CD14-positive monocyte (primary cell): ENCODE data around the gene SPHKAP. TPM values are rescaled to one million over a fixed set of nuclear protein-coding genes. Genes with fewer than 3 reads are reported as not detected.

ENCODE experiments used
- DNase-seq, 3 donors: peaks; one replicate each; pipeline ENCODE4 v3.0.0-alpha.2; 2011 to 2022
- H2AFZ ChIP-seq: 2 replicates; pipeline ENCODE4 v1.6.0; 2012; ENCODE audit warnings: mild to moderate bottlenecking, low read depth, low read length, inconsistent platforms; ENCODE audit not compliant: insufficient read depth, poor library complexity, severe bottlenecking
- H3K27ac ChIP-seq, 2 donors: 1 replicate in 1 of 2; 2 replicates in 1 of 2; pipeline ENCODE4 v1.5.1; 2012 to 2013; ENCODE audit warnings: low read length in 2 of 2, control low read depth in 1 of 2, inconsistent platforms in 1 of 2, low read depth in 1 of 2, mild to moderate bottlenecking in 1 of 2
- H3K27me3 ChIP-seq, 2 donors: one replicate each; pipeline versions ENCODE4 v1.6.0 to v1.6.1; 2011 to 2013; ENCODE audit warnings: low read length in 2 of 2; ENCODE audit not compliant: control insufficient read depth in 2 of 2, insufficient read depth in 2 of 2
- H3K36me3 ChIP-seq, 2 donors: replicated peaks in 1 of 2; 1 replicate in 1 of 2; 2 replicates in 1 of 2; pipeline versions ENCODE4 v1.5.1 to v1.6.1; 2012 to 2013; ENCODE audit warnings: low read length in 2 of 2, control low read depth in 1 of 2, inconsistent platforms in 1 of 2, mild to moderate bottlenecking in 1 of 2; ENCODE audit not compliant: insufficient read depth in 2 of 2, control insufficient read depth in 1 of 2
- H3K4me1 ChIP-seq, 2 donors: 1 replicate in 1 of 2; 2 replicates in 1 of 2; pipeline versions ENCODE4 v1.5.1 to v1.6.1; 2012 to 2013; ENCODE audit warnings: low read length in 2 of 2, control low read depth in 1 of 2, inconsistent platforms in 1 of 2, mild to moderate bottlenecking in 1 of 2, moderate library complexity in 1 of 2; ENCODE audit not compliant: insufficient read depth in 2 of 2, control insufficient read depth in 1 of 2
- H3K4me2 ChIP-seq: replicated peaks from 2 replicates; pipeline ENCODE3; 2012; ENCODE audit warnings: low read length, moderate library complexity, mild to moderate bottlenecking; ENCODE audit not compliant: poor library complexity, severe bottlenecking; ENCODE audit errors: extremely low read depth
- H3K4me3 ChIP-seq, 3 experiments: fragments of 200-600 bp in 1 of 3; sonication (generic) in 1 of 3; replicated peaks in 1 of 3; 1 replicate in 2 of 3; 2 replicates in 1 of 3; pipeline ENCODE4 v1.5.1; 2011 to 2013; ENCODE audit warnings: low read length in 3 of 3, mild to moderate bottlenecking in 3 of 3, control low read depth in 2 of 3, low read depth in 2 of 3, inconsistent platforms in 1 of 3, moderate library complexity in 1 of 3
- H3K79me2 ChIP-seq: 2 replicates; pipeline ENCODE4 v1.6.0; 2012; ENCODE audit warnings: mild to moderate bottlenecking, control low read depth, inconsistent platforms, low read length, moderate library complexity; ENCODE audit not compliant: insufficient read depth
- H3K9ac ChIP-seq: 2 replicates; pipeline ENCODE4 v1.6.0; 2017; ENCODE audit warnings: low read length, mild to moderate bottlenecking; ENCODE audit not compliant: insufficient read depth, poor library complexity, severe bottlenecking
- H3K9me3 ChIP-seq, 2 donors: replicated peaks in 1 of 2; 1 replicate in 1 of 2; 2 replicates in 1 of 2; pipeline versions ENCODE4 v1.5.1 to v1.6.1; 2012 to 2013; ENCODE audit warnings: low read length in 2 of 2, control low read depth in 1 of 2; ENCODE audit not compliant: control insufficient read depth in 1 of 2, insufficient read depth in 1 of 2
- H4K20me1 ChIP-seq: 2 replicates; pipeline ENCODE4 v1.6.0; 2012; ENCODE audit warnings: mild to moderate bottlenecking, low read length, control low read depth, moderate library complexity; ENCODE audit not compliant: insufficient read depth
- H3K27ac Mint-ChIP-seq, 7 donors: one replicate each; pipeline ENCODE4 v1.8.0; 2020; ENCODE audit warnings: mild to moderate bottlenecking in 7 of 7, mixed read lengths in 7 of 7, moderate library complexity in 6 of 7, inconsistent platforms in 2 of 7
- H3K27me3 Mint-ChIP-seq, 3 donors: one replicate each; pipeline ENCODE4 v1.8.0; 2021 to 2022; ENCODE audit warnings: low read depth in 3 of 3, mild to moderate bottlenecking in 3 of 3, mixed read lengths in 3 of 3, moderate library complexity in 3 of 3, inconsistent platforms in 1 of 3
- H3K36me3 Mint-ChIP-seq, 2 donors: one replicate each; pipeline ENCODE4 v1.8.0; 2020; ENCODE audit warnings: mixed read lengths in 2 of 2, inconsistent platforms in 1 of 2, mild to moderate bottlenecking in 1 of 2
- H3K4me1 Mint-ChIP-seq: one replicate; pipeline ENCODE4 v1.8.0; 2020; ENCODE audit warnings: mild to moderate bottlenecking, mixed read lengths
- H3K4me3 Mint-ChIP-seq, 2 donors: one replicate each; pipeline ENCODE4 v1.8.0; 2020; ENCODE audit warnings: mild to moderate bottlenecking in 2 of 2, mixed read lengths in 2 of 2, moderate library complexity in 1 of 2
- H3K9me3 Mint-ChIP-seq, 7 donors: one replicate each; pipeline ENCODE4 v1.8.0; 2020 to 2022; ENCODE audit warnings: mixed read lengths in 7 of 7, mild to moderate bottlenecking in 6 of 7, moderate library complexity in 6 of 7, inconsistent platforms in 2 of 7
- CTCF ChIP-seq: fragments of 200-600 bp; IDR thresholded peaks from one replicate; pipeline ENCODE4 v1.8.0; 2022; ENCODE audit warnings: antibody characterized with exemption, mild to moderate bottlenecking
- WGBS: methylation state at CpG from one replicate; pipeline ENCODE4 v1.1.5; 2013; ENCODE audit warnings: missing lambda C conversion rate; ENCODE audit not compliant: insufficient coverage; 5-methylcytosine and 5-hydroxymethylcytosine counted together
- intact Hi-C, 2 donors: fragments of 100-400 bp; cut with micrococcal nuclease; formaldehyde crosslinking; loops; one replicate each; pipeline versions ENCODE4 v1.15.0 to v1.15.1; 2023
- polyA plus RNA-seq, 3 donors: library from polyadenylated mRNA; depleted of rRNA in 1 of 3; unstranded in 2 of 3; stranded (reverse) in 1 of 3; fragments of 300-500 nt in 2 of 3; fragments of >200 nt in 1 of 3; fragmentation: Illumina TruSeq in 2 of 3; gene quantifications; 1 replicate in 2 of 3; 2 replicates in 1 of 3; pipeline ENCODE4 v1.2.3, GENCODE V29; 2012 to 2021

Gene SPHKAP
- polyA plus RNA-seq, 3 donors = not detected

- Mint-ChIP-seq H3K27me3 (no peaks in the 10 kb centered on the region), H3K4me3 (no peak overlapping the region), H3K4me1 (no peaks in the 10 kb centered on the region), H3K9me3 (peaks cover 0 to 13% (median 4%) of the 10 kb centered on the region in 7 donors), H3K27ac (no peak overlapping the region), H3K36me3 (no peaks in the 10 kb centered on the region)
- no peak overlapping the region for H3K9ac ChIP-seq
- no peak overlapping the region for H3K27ac ChIP-seq
- H3K9me3 ChIP-seq = peaks cover 4% of the 10 kb centered on the region in 2 donors
- no peak overlapping the region for H3K4me3 ChIP-seq
- no peaks in the 10 kb centered on the region for H3K79me2 ChIP-seq
- intact Hi-C loops = no loop called here
- H4K20me1 ChIP-seq = no peaks in the 10 kb centered on the region
- no peaks in the 10 kb centered on the region for H3K4me1 ChIP-seq
- no peaks in the 10 kb centered on the region for H3K36me3 ChIP-seq
- WGBS = no CpG with 5 or more reads among the region's 3 CpGs
- no peak overlapping the region for H2AFZ ChIP-seq
- no peak for DNase-seq
- no peaks in the 10 kb centered on the region for H3K27me3 ChIP-seq
- no peak overlapping the region for H3K4me2 ChIP-seq
- no peak for TF ChIP-seq CTCF
These were observed 40.5 kb downstream of the SPHKAP start for GRCh38 chr2:228140934-228141528.

- no peak for DNase-seq
- WGBS = no CpG with 5 or more reads among the region's 3 CpGs
These were observed 45.5 kb downstream of the SPHKAP start for GRCh38 chr2:228136027-228136426.

More at GRCh38 chr2:228136027-228136426, 45.5 kb downstream of the SPHKAP start:
- intact Hi-C loops = no loop called here
- Mint-ChIP-seq H3K27ac (no peak overlapping the region), H3K9me3 (peaks cover 0 to 17% (median 2%) of the 10 kb centered on the region in 7 donors), H3K4me1 (no peaks in the 10 kb centered on the region), H3K36me3 (no peaks in the 10 kb centered on the region), H3K27me3 (no peaks in the 10 kb centered on the region), H3K4me3 (no peak overlapping the region)
- no peak overlapping the region for H3K27ac ChIP-seq
- no peaks in the 10 kb centered on the region for H3K79me2 ChIP-seq
- no peaks in the 10 kb centered on the region for H3K27me3 ChIP-seq
- H3K9ac ChIP-seq = no peak overlapping the region
- H3K4me3 ChIP-seq = no peak overlapping the region
- H3K9me3 ChIP-seq = peaks cover 4 to 7% of the 10 kb centered on the region in 2 donors
- no peak for TF ChIP-seq CTCF
- no peaks in the 10 kb centered on the region for H3K4me1 ChIP-seq
- H2AFZ ChIP-seq = no peak overlapping the region
- H3K4me2 ChIP-seq = no peak overlapping the region
- no peaks in the 10 kb centered on the region for H3K36me3 ChIP-seq
- H4K20me1 ChIP-seq = no peaks in the 10 kb centered on the region
